A549 (cell line): Measurements from ENCODE around the gene KRTAP12-2. TPM values are rescaled to one million over a fixed set of nuclear protein-coding genes. Genes with fewer than 3 reads are reported as not detected.
A peak's percentile ranks its signal among the peaks of the same experiment; 100 is the strongest.

ENCODE experiments used
- ATAC-seq, 2 experiments: fragments of 200-7000 bp in 1 of 2; fragments of >200 bp in 1 of 2; cut with Nextera tagmentation in 1 of 2; cut with Tn5 transposase in 1 of 2; 3 replicates each; pipeline versions ENCODE4 v1.8.0 to v1.9.1; 2018 to 2020; ENCODE audit warnings: mild to moderate bottlenecking in 1 of 2, moderate library complexity in 1 of 2
- CTCF ChIA-PET: fragments of 300-600 bp; sonication (Branson Sonifier 250); formaldehyde crosslinking; extraction: SDS; loops from one replicate; lab custom pipeline; 2021; ENCODE audit warnings: antibody characterized with exemption, inconsistent platforms; lab: Yijun Ruan, JAX
- POLR2A ChIA-PET: fragments of 350-600 bp; formaldehyde crosslinking; extraction: SDS; loops from one replicate; lab custom pipeline; 2021; ENCODE audit warnings: antibody characterized with exemption, inconsistent platforms; lab: Yijun Ruan, JAX
- DNase-seq, 2 experiments: peaks; one replicate each; pipeline versions ENCODE4 v3.0.0 to v3.0.0-alpha.2; 2011 to 2016; ENCODE audit warnings: low read depth in 1 of 2, low spot score in 1 of 2
- FAIRE-seq: peaks from 2 replicates; lab custom pipeline; 2011; peaks lifted over from hg19 to GRCh38; lab: Jason Lieb, UNC
- H3K27ac ChIP-seq, 2 experiments: fragments of >200 bp; sonication (Bioruptor Twin); formaldehyde crosslinking; 3 replicates each; pipeline ENCODE4 v1.5.1; 2016 to 2017
- H3K4me1 ChIP-seq: fragments of >200 bp; sonication (Bioruptor Twin); formaldehyde crosslinking; 3 replicates; pipeline ENCODE4 v1.6.1; 2016
- H3K4me2 ChIP-seq: fragments of >200 bp; sonication (Bioruptor Twin); formaldehyde crosslinking; 3 replicates; pipeline ENCODE4 v1.6.1; 2016
- H3K4me3 ChIP-seq: fragments of >200 bp; sonication (Bioruptor Twin); formaldehyde crosslinking; 3 replicates; pipeline ENCODE4 v1.5.1; 2016
- H3K9me3 ChIP-seq: fragments of >200 bp; sonication (Bioruptor Twin); formaldehyde crosslinking; 3 replicates; pipeline ENCODE4 v1.6.1; 2016
- BCL3 ChIP-seq: fragments of >200 bp; sonication (Bioruptor Twin); formaldehyde crosslinking; IDR thresholded peaks from 3 replicates; pipeline ENCODE4 v1.6.1; 2016
- BHLHE40 ChIP-seq: IDR thresholded peaks from 2 replicates; pipeline ENCODE4 v1.6.1; 2012; ENCODE audit warnings: low read depth, low read length, inconsistent platforms
- CBX2 ChIP-seq: fragments of 200-600 bp; sonication (generic); IDR thresholded peaks from 2 replicates; pipeline ENCODE4 v1.6.1; 2016; ENCODE audit warnings: low read depth, mild to moderate bottlenecking, borderline replicate concordance
- CBX8 ChIP-seq: fragments of 200-600 bp; sonication (generic); IDR thresholded peaks from 2 replicates; pipeline ENCODE4 v1.6.1; 2016
- CHD2 ChIP-seq: fragments of 150-350 bp; IDR thresholded peaks from 2 replicates; pipeline ENCODE4 v1.6.1; 2014; ENCODE audit warnings: low read length; ENCODE audit not compliant: partially characterized antibody
- ELK1 ChIP-seq: fragments of 150-350 bp; IDR thresholded peaks from 2 replicates; pipeline ENCODE4 v1.6.1; 2014; ENCODE audit warnings: low read depth, mild to moderate bottlenecking, low read length
- EP300 ChIP-seq, 2 experiments: fragments of >200 bp; sonication (Bioruptor Twin); formaldehyde crosslinking; IDR thresholded peaks; 2 replicates in 1 of 2; 3 replicates in 1 of 2; pipeline ENCODE4 v1.6.1; 2016 to 2017
- FOSB ChIP-seq: fragments of 250-450 bp; sonication (Bioruptor Pico); IDR thresholded peaks from 2 replicates; pipeline ENCODE4 v1.5.0; 2020; ENCODE audit warnings: mild to moderate bottlenecking, moderate library complexity
- FOSL2 ChIP-seq, 2 experiments: fragments of 450-650 bp in 1 of 2; fragments of >200 bp in 1 of 2; sonication (Bioruptor Twin) in 1 of 2; formaldehyde crosslinking; IDR thresholded peaks; 2 replicates each; pipeline versions ENCODE4 v1.5.0 to v1.6.1; 2016 to 2020; ENCODE audit warnings: mild to moderate bottlenecking in 1 of 2, moderate library complexity in 1 of 2
- GATA3 ChIP-seq: IDR thresholded peaks from 2 replicates; pipeline ENCODE4 v1.6.1; 2012; ENCODE audit warnings: borderline replicate concordance
- HDAC2 ChIP-seq: fragments of 200-600 bp; sonication (generic); IDR thresholded peaks from 2 replicates; pipeline ENCODE4 v1.6.1; 2016
- HES2 ChIP-seq: fragments of >200 bp; sonication (Bioruptor Twin); formaldehyde crosslinking; IDR thresholded peaks from 2 replicates; pipeline ENCODE4 v1.6.1; 2016
- HEYL ChIP-seq: fragments of 250-450 bp; sonication (Bioruptor Pico); IDR thresholded peaks from 2 replicates; pipeline ENCODE4 v1.8.0; 2021; ENCODE audit warnings: mild to moderate bottlenecking, moderate library complexity
- HOXB13 ChIP-seq: fragments of 250-450 bp; sonication (Bioruptor Pico); IDR thresholded peaks from 2 replicates; pipeline ENCODE4 v1.5.0; 2020; ENCODE audit warnings: low read depth, mild to moderate bottlenecking, moderate library complexity
- HOXB5 ChIP-seq: fragments of 250-450 bp; sonication (Bioruptor Pico); IDR thresholded peaks from 2 replicates; pipeline ENCODE4 v1.5.0; 2020; ENCODE audit warnings: mild to moderate bottlenecking, moderate library complexity
- JUN ChIP-seq, 2 experiments: fragments of >200 bp; sonication (Bioruptor Twin); formaldehyde crosslinking; IDR thresholded peaks; 2 replicates in 1 of 2; 3 replicates in 1 of 2; pipeline ENCODE4 v1.6.1; 2016 to 2017
- MAFK ChIP-seq: fragments of 450-650 bp; IDR thresholded peaks from 2 replicates; pipeline ENCODE4 v1.6.1; 2014; ENCODE audit not compliant: partially characterized antibody
- MAX ChIP-seq: IDR thresholded peaks from 2 replicates; pipeline ENCODE4 v1.6.1; 2012
- NFE2L2 ChIP-seq: fragments of 150-350 bp; conservative IDR thresholded peaks from 2 replicates; pipeline ENCODE4 v1.6.1; 2014; ENCODE audit warnings: low read length
- RAD21 ChIP-seq, 2 experiments: fragments of >200 bp in 1 of 2; sonication (Bioruptor Twin) in 1 of 2; formaldehyde crosslinking in 1 of 2; IDR thresholded peaks in 1 of 2; conservative IDR thresholded peaks in 1 of 2; 2 replicates in 1 of 2; 3 replicates in 1 of 2; pipeline ENCODE4 v1.6.1; 2012 to 2018; ENCODE audit warnings: inconsistent platforms in 1 of 2
- RARB ChIP-seq: fragments of 250-450 bp; sonication (Bioruptor Pico); IDR thresholded peaks from 2 replicates; pipeline ENCODE4 v1.8.0; 2021; ENCODE audit warnings: mild to moderate bottlenecking, moderate library complexity
- RCOR1 ChIP-seq: fragments of 150-350 bp; IDR thresholded peaks from 2 replicates; pipeline ENCODE4 v1.6.1; 2014; ENCODE audit warnings: antibody characterized with exemption, low read length, low read depth
- TFCP2L1 ChIP-seq: fragments of 250-450 bp; sonication (Bioruptor Pico); IDR thresholded peaks from 2 replicates; pipeline ENCODE4 v1.5.0; 2021; ENCODE audit warnings: mild to moderate bottlenecking
- TP53 ChIP-seq: fragments of 250-450 bp; sonication (Bioruptor Pico); IDR thresholded peaks from 2 replicates; pipeline ENCODE4 v1.5.0; 2021; ENCODE audit warnings: mild to moderate bottlenecking, moderate library complexity
- ZNF302 ChIP-seq: fragments of 250-450 bp; sonication (Bioruptor Pico); IDR thresholded peaks from 2 replicates; pipeline ENCODE4 v1.9.0; 2021; ENCODE audit warnings: inconsistent platforms, mild to moderate bottlenecking, moderate library complexity
- WGBS: methylation state at CpG from one replicate; pipeline ENCODE4 v1.1.6; 2017; ENCODE audit errors: missing lambda C conversion rate; 5-methylcytosine and 5-hydroxymethylcytosine counted together
- polyA plus RNA-seq, 4 experiments: library from polyadenylated mRNA; depleted of rRNA in 3 of 4; stranded (reverse); fragments of >200 nt; fragmentation: RNase III in 1 of 4; extraction: RNeasy Plus Mini Kit Qiagen cat#74134 plus additional on column Dnase treatment in 1 of 4; gene quantifications; 2 replicates in 3 of 4; 3 replicates in 1 of 4; pipeline ENCODE4 v1.2.3, GENCODE V29; 2011 to 2017

KRTAP12-2 gene
- polyA plus RNA-seq, 2 of the 4 experiments (the other 2 are of a cell fraction), result not detected

GRCh38 chr21:44708213-44708865, 41.6 kb upstream of the KRTAP12-2 start:
- Histone ChIP-seq H3K9me3 (no peaks in the 10 kb centered on the region), H3K4me3 (no peak overlapping the region), H3K27ac (no peak overlapping the region), H3K4me2 (no peak overlapping the region), H3K4me1 (peaks cover 7% of the 10 kb centered on the region)
- DNase-seq (no peak), ATAC-seq (peak; percentile 12 to 20; a peak in 2 of 6 replicates), FAIRE-seq (no peak)
- ChIA-PET CTCF (interaction anchor here (2.3 kb wide), 1 partner anchor 12 kb away, joined by 7 read pairs; no protein-coding TSS in a partner anchor), POLR2A (no interaction called here)
- TF ChIP-seq CHD2 (no peak), RCOR1 (no peak), GATA3 (no peak), JUN (IDR thresholded peaks at IDR 0.05) (no peak), CBX2 (no peak), MAFK (no peak)
- WGBS, result 49% methylated on average over 5 of the region's 13 CpGs

GRCh38 chr21:44706706-44707581, 40.2 kb upstream of the KRTAP12-2 start:
- DNase-seq, result no peak
- FAIRE-seq, result no peak
- POLR2A ChIA-PET, result no interaction called here
- WGBS, result 71% methylated on average over 21 of the region's 46 CpGs
- Histone ChIP-seq H3K27ac (no peak overlapping the region), H3K4me2 (no peak overlapping the region), H3K9me3 (no peaks in the 10 kb centered on the region), H3K4me1 (peaks cover 7% of the 10 kb centered on the region), H3K4me3 (no peak overlapping the region)
- TF ChIP-seq ZNF302 (CRISPR knock-in tag) (no peak), CBX2 (no peak), TP53 (no peak), HOXB5 (CRISPR knock-in tag) (no peak), MAX (no peak), HOXB13 (CRISPR knock-in tag) (no peak), HEYL (no peak), ELK1 (no peak), RAD21 (conservative IDR thresholded peaks at IDR 0.05 in 1 of 2, IDR thresholded peaks at IDR 0.05 in 1 of 2) (no peak)
- ATAC-seq, result no peak
- CTCF ChIA-PET, result interaction anchor here (1.0 to 2.3 kb wide), 3 partner anchors 13 to 196 kb away, joined by 3 to 7 read pairs (median 4); no protein-coding TSS in a partner anchor

- DNase-seq, result no peak
These were observed 39.4 kb upstream of the KRTAP12-2 start for GRCh38 chr21:44706026-44706705.

More at GRCh38 chr21:44706026-44706705, 39.4 kb upstream of the KRTAP12-2 start:
- ChIA-PET POLR2A (no interaction called here), CTCF (interaction anchor here (1.2 to 2.3 kb wide), 2 partner anchors 14 to 36 kb away, joined by 4 to 7 read pairs; no protein-coding TSS in a partner anchor)
- peaks cover 7% of the 10 kb centered on the region for H3K4me1 ChIP-seq
- FAIRE-seq (no peak), ATAC-seq (no peak)
- TF ChIP-seq TFCP2L1 (CRISPR knock-in tag), result no peak
- TF ChIP-seq BCL3, result no peak
- TF ChIP-seq CBX8, result no peak
- TF ChIP-seq MAFK, result no peak
- no peak for TF ChIP-seq EP300 (IDR thresholded peaks at IDR 0.05)
- TF ChIP-seq RARB (CRISPR knock-in tag), result no peak
- TF ChIP-seq RCOR1, result no peak
- no peak for TF ChIP-seq CHD2
- TF ChIP-seq GATA3, result no peak
- TF ChIP-seq FOSB, result no peak
- no peak for TF ChIP-seq HES2
- TF ChIP-seq HDAC2, result no peak
- no peak for TF ChIP-seq FOSL2 (IDR thresholded peaks at IDR 0.05)
- TF ChIP-seq FOSL2 (CRISPR knock-in tag; IDR thresholded peaks at IDR 0.05), result no peak
- TF ChIP-seq JUN (IDR thresholded peaks at IDR 0.05), result no peak
- TF ChIP-seq NFE2L2, result no peak
- no peak for TF ChIP-seq BHLHE40
- H3K4me2 ChIP-seq, result no peak overlapping the region
- no peak overlapping the region for H3K4me3 ChIP-seq
- 70% methylated on average over 17 of the region's 54 CpGs for WGBS
- H3K27ac ChIP-seq, result no peak overlapping the region
- H3K9me3 ChIP-seq, result no peaks in the 10 kb centered on the region
